Transverse colon (tissue), 3 donors: ENCODE data around the gene TTLL6.

Experiments used
- CTCF ChIP-seq, 5 experiments: fragments of 200-600 bp in 3 of 5; fragments of 450-650 bp in 2 of 5; sonication (generic) in 3 of 5; IDR thresholded peaks; 1 replicate in 2 of 5; 2 replicates in 3 of 5; pipeline ENCODE4 v1.5.1; 2016 to 2017; ENCODE audit warnings: antibody characterized with exemption in 5 of 5, inconsistent platforms in 3 of 5, mild to moderate bottlenecking in 2 of 5, moderate library complexity in 1 of 5
- POLR2A ChIP-seq: fragments of 450-650 bp; IDR thresholded peaks from one replicate; pipeline ENCODE4 v1.6.1; 2016; ENCODE audit warnings: antibody characterized with exemption, mild to moderate bottlenecking, moderate library complexity

GRCh38 chr17:48733632-48734328 lies 83.2 kb downstream of the TTLL6 start:
- no peak for TF ChIP-seq CTCF (IDR thresholded peaks at IDR 0.05)
- no peak for TF ChIP-seq POLR2A
